ENCODE results near the gene NAA16.
"Not testable (repeated sequence)": the region's sequence is repeated elsewhere in the genome, so short reads cannot be mapped to it uniquely, and the experiment has no call there.

NAA16 gene

DNA sequence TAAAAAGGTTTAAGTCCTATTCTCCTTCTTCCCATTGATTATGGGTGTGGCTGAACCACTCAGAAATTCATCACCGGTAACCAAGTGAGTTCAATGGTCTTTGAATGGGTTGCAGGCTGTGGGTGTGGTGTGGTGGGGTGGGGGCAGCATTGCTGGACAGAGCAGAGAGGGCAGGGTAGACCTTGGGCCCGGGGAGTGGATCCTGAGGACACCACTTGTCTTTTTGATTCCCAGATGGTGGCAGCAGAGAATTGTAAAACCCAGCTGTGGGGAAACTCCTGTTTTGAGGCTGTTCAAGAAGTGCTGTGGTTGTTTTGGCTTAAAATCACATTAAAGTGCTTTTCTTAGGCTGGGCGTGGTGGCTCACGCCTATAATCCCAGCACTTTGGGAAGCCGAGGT, 100.5 kb downstream of the NAA16 start:
- peak; percentile 51 for DNase-seq

DNA sequence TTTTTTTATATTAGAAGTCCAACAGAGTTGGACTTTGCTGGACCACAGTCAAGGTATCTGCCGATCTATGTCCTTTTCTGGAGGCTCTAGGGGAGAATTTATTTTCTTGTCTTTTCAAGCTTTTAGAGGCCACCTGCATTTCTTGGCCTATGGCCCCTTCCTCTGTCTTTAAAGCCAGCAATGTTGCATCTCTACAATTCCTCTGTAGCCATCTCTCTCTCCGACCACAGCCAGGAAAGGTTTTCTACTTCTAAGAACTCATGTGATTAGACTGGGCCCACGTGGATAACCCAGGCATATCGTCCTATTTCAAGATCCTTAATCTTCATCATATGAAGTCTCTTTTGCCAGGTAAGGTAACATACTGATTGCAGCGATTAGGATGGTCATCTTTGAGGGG, 102.8 kb downstream of the NAA16 start:
- DNase-seq, result no peak

DNA sequence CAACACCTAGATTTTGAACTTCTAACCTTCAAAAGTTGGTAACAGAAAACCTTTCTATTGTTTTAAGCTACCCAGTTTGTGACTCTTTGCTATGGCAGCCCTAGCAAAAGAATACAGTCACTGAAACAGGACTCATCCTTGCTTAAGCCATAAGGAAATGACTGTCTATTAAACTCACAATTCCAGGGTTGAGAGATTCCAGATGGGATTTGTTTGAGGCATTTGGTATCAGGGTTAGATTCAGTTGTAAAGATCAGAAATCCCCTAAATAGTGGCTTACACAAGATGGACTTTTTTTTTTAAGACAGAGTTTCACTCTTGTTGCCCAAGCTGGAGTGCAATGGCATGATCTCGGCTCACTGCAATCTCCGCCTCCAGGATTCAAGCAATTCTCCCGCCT, 105.2 kb downstream of the NAA16 start:
- no peak for DNase-seq

DNA sequence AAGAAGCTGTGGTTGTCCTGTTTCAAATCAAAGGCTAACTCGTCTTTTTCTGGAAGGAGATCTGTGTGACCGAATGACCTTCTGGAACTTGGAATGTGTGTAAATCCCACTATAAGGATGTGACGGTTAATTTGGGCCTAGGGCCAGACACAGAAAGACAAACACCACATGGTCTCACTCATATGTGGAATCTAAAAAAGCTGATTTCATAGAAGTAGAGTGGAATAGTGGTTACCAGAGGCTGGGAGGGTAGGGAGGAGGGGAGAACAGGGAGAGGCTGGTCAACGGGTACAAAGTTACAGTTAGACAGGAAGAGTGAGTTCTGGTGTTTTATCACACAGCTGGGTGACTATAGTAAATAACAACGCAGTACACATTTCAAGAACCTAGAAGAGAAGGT, 107.0 kb downstream of the NAA16 start:
- no peak for DNase-seq

DNA sequence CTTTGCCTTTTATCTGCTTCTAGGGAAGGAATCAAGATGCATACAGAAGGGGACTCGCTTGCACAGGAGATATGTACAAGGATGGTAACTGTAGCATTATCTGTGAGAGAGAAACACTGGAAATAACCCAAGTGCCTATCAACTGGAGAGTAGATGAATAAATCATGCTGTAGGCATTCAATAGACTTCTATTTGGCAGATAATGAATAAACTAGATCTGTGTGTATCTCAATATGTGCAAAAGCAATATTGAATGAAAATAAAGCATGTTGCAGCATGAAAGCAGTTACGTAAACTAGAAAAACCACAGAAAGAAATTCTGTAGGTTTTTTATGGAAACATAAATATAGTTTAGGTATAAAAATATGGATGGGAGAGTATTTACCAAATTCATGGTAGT, 107.7 kb downstream of the NAA16 start:
- DNase-seq, result no peak

DNA sequence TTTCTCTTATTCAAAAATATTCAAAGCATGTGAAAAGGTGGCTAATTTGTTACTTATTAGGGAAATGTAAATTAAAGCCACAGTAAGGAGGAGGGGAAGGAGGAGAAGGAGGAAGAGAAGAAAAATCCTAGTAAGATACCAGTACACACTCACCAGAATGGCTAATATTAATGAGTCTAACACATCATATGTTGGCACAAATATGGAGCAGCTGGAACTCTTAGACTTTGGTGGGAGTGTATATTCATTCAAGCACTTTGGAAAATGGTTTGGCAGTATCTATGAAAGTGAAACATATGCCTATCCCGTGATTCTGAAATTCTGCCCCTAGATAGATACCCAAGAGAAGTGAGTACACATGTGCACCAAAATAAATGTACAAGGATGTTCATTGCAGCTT, 108.1 kb downstream of the NAA16 start:
- no peak for DNase-seq

DNA sequence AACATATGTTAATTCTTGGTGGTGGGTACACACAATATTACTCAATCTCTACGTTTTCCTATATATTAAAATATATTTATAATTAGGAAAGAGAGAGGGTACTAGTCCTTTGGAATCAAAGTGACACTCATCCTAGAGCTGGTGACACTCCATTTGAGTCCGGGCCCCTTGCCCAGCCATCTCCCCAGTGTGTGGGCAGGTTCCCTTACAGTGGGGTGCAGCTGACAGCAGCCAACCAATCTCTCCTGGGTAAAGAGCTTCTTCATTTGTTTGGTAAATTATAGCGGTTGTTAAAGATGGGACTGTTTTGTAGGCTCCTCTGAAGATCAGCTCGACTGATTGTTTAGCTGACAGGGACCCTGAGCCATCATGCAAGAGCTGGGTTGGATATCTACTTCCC, 109.1 kb downstream of the NAA16 start:
- DNase-seq, result no peak

DNA sequence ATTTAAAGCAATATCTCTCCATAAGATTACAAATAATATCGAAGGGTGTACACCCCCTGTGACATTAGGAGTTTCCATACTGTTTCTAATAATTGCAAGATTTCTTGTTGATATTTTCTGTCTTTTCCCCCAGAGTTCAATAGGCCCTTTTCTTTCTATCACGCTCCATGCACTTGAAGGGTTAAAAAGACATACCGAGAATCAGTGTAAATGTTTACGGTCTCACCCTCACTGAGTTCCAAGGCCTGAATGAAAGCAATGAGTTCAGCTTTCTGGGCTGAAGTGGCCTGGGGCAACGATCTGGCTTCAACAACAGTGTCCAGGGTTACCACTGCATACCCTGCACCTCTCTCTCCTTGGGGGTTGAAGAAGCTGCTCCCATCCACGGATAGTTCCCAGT, 110.3 kb downstream of the NAA16 start:
- not testable (repeated sequence) for DNase-seq

DNA sequence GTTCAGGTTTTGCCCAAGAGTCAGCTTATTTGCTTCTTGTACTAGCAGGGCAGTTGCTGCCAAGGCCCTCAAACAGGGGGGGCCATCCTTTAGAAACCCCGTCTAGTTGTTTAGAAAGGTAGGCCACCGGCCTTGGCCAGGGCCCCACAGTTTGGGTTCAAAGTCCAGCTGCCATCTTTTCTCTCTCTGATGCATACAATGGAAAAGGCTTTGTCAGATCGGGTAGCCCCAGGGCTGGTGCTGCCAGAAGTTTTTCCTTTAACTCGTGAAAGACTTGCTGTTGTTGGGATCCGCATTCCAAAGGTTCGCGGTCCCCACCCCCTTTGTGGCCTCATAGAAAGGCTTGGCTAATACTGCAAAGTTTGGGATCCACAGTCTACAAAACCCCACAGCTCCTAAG, 110.9 kb downstream of the NAA16 start:
- not testable (repeated sequence) for DNase-seq

DNA sequence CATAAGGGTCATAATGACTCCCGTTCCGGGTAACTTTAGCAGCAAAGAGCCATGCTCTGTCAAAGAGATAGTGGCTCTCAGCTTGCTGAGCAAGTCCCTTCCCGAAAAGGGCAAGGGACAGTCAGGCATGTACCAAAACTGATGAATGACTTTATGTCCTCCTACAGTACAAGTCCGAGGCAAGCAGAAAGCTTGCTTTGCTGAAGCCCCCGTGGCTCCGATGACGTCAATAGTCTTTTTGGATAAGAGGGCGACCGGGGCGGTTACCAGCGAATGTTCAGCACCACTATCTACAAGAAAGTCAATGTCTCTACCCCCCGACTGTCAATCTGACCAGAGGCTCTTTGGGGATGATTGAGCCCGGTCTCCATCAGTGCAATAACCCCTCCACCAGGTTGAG, 112.2 kb downstream of the NAA16 start:
- not testable (repeated sequence) for DNase-seq

DNA sequence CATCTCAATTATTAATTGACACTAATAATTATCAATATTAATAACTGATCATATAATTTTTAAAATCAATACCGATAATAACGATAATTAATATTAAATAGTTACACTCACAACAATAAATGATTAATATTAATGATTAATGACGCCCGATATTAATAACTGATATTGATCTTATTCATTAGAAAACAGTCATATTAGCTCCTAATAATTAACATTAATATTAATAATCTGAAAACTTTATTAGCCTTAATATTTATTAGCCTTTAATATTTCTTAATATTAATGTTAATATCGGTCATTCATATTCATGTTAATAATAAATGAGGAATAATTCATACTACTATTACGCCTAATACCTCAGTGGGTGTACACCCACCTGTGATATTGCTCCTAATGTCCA, 113.6 kb downstream of the NAA16 start:
- DNase-seq, result not testable (repeated sequence)

DNA sequence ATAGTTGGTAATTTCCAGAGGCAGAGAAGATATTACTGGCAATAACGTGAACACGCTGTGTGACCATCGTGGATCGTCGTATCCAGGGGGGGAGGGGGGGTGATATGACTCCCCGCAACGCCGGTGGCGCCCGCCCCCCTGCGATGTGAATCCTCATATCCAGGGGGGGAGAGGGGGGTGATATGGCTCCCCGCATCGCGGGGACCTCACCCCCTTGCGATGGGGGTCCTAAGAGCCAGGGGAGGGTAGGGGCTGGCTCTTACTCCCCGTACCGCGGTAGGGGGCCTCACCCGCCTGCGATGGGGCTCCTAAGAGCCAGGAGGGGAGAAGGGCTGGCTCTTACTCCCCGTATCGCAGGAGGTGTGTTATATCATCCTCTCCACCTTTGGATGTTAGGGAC, 115.0 kb downstream of the NAA16 start:
- DNase-seq, result no peak
